Thyroid gland (tissue), 4 donors: Measurements from ENCODE around the gene RAVER2. TPM values are rescaled to one million over a fixed set of nuclear protein-coding genes. Genes with fewer than 3 reads are reported as not detected.
"Not testable (repeated sequence)": the region's sequence is repeated elsewhere in the genome, so short reads cannot be mapped to it uniquely, and the experiment has no call there.

Experiments used
- DNase-seq, 2 donors: peaks; one replicate each; pipeline ENCODE4 v3.0.0-alpha.2; 2019
- H3K27ac ChIP-seq, 3 donors: fragments of 200-600 bp; sonication (generic); 1 replicate in 2 of 3; 2 replicates in 1 of 3; pipeline ENCODE4 v1.5.1; 2016 to 2019; ENCODE audit warnings: mild to moderate bottlenecking in 1 of 3, moderate library complexity in 1 of 3
- H3K27me3 ChIP-seq: fragments of 200-600 bp; sonication (generic); one replicate; pipeline ENCODE4 v1.5.1; 2019
- H3K36me3 ChIP-seq, 2 donors: fragments of 200-600 bp; sonication (generic); one replicate each; pipeline ENCODE4 v1.5.1; 2016 to 2019
- H3K4me1 ChIP-seq, 2 donors: fragments of 200-600 bp; sonication (generic); one replicate each; pipeline ENCODE4 v1.5.1; 2017 to 2019
- H3K4me3 ChIP-seq, 3 donors: fragments of 200-600 bp; sonication (generic); replicated peaks in 1 of 3; 1 replicate in 2 of 3; 2 replicates in 1 of 3; pipeline ENCODE4 v1.5.1; 2016; ENCODE audit warnings: mild to moderate bottlenecking in 1 of 3
- H3K9me3 ChIP-seq: fragments of 200-600 bp; sonication (generic); one replicate; pipeline ENCODE4 v1.5.1; 2017
- POLR2A ChIP-seq, 2 donors: fragments of 450-650 bp; IDR thresholded peaks; one replicate each; pipeline ENCODE4 v1.6.1; 2017; ENCODE audit warnings: antibody characterized with exemption in 2 of 2, mild to moderate bottlenecking in 2 of 2, moderate library complexity in 1 of 2
- WGBS, 2 donors: methylation state at CpG; one replicate each; pipeline ENCODE4 v1.1.5; 2017; 5-methylcytosine and 5-hydroxymethylcytosine counted together
- intact Hi-C: fragments of 100-400 bp; cut with DNase I; formaldehyde crosslinking; loops from one replicate; pipeline ENCODE4 v1.15.1; 2023
- total RNA-seq, 4 donors: library from RNA; depleted of rRNA; stranded (reverse); fragments of >200 nt; gene quantifications; one replicate each; pipeline ENCODE4 v1.2.3, GENCODE V29; 2016
- TF ChIP-seq, protein P1 (sequence below), 6 experiments: fragments of 200-600 bp in 3 of 6; fragments of 450-650 bp in 3 of 6; sonication (generic) in 3 of 6; IDR thresholded peaks; one replicate each; pipeline ENCODE4 v1.5.1; 2016 to 2019; ENCODE audit warnings: antibody characterized with exemption in 6 of 6, mild to moderate bottlenecking in 2 of 6, inconsistent platforms in 1 of 6, moderate library complexity in 1 of 6

The RAVER2 gene
- total RNA-seq, 4 donors from 2014 or later = 12.6 to 13.6 (median 13.2) TPM

DNA sequence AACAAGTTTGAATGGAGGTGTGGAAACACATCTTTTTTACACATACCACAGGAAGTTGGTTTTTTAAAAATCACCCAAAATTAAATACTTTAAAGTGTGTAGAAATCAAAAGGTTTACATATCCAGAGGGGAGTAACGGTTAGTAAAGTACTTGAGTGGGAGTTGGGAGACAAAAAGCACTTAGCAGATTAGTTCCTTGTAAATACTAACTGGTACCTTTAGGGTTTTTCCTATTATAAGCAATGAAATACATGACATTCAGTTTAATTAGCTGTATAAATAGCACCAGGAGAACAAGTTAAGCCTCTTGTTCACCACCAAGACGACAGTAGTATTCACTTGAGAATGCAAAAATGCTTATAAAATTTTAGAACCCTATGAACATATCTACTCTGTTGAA is 23.7 kb upstream of the RAVER2 start:
- TF ChIP-seq POLR2A (IDR thresholded peaks at IDR 0.05) = no peak
- TF ChIP-seq, protein P1, sequence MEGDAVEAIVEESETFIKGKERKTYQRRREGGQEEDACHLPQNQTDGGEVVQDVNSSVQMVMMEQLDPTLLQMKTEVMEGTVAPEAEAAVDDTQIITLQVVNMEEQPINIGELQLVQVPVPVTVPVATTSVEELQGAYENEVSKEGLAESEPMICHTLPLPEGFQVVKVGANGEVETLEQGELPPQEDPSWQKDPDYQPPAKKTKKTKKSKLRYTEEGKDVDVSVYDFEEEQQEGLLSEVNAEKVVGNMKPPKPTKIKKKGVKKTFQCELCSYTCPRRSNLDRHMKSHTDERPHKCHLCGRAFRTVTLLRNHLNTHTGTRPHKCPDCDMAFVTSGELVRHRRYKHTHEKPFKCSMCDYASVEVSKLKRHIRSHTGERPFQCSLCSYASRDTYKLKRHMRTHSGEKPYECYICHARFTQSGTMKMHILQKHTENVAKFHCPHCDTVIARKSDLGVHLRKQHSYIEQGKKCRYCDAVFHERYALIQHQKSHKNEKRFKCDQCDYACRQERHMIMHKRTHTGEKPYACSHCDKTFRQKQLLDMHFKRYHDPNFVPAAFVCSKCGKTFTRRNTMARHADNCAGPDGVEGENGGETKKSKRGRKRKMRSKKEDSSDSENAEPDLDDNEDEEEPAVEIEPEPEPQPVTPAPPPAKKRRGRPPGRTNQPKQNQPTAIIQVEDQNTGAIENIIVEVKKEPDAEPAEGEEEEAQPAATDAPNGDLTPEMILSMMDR (IDR thresholded peaks at IDR 0.05) = no peak
- WGBS, 2 donors = 55 to 66% methylated on average over 2 of the region's 2 CpGs
- Histone ChIP-seq H3K27ac (no peak overlapping the region), H3K36me3 (no peaks in the 10 kb centered on the region), H3K4me1 (no peaks in the 10 kb centered on the region), H3K9me3 (no peaks in the 10 kb centered on the region), H3K4me3 (no peak overlapping the region), H3K27me3 (no peaks in the 10 kb centered on the region)
- intact Hi-C loops = no loop called here
- DNase-seq = no peak

- DNase-seq = no peak
- intact Hi-C loops = no loop called here
- Histone ChIP-seq H3K4me3 (no peak overlapping the region), H3K36me3 (no peaks in the 10 kb centered on the region), H3K4me1 (no peaks in the 10 kb centered on the region), H3K27me3 (no peaks in the 10 kb centered on the region), H3K9me3 (no peaks in the 10 kb centered on the region), H3K27ac (no peak overlapping the region)
- TF ChIP-seq POLR2A (IDR thresholded peaks at IDR 0.05) = no peak
- TF ChIP-seq, protein P1 (IDR thresholded peaks at IDR 0.05) = no peak
- WGBS, 2 donors = 88 to 89% methylated on average over 2 of the region's 2 CpGs
These were observed 23.2 kb upstream of the RAVER2 start for GRCh38 chr1:64721576-64722145.

DNA sequence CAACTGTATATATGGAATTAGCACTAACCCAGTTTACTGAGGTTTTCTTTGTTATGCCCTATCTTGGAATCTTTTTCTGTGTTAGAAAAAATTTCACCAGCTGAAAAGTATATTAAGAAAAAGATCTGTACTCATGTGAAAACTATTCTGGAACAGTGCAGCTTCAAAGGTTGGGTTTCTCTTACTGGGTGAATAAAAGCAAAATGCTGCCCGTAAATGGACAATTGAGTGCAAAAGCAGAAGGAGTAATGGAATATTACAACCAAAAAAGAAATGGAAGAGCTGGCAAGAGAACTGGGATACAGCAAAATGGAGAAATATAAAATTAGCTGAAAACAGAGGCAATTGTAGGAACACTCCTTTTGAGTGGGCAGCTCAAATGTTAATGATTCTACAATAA is 17.0 kb upstream of the RAVER2 start:
- no peak for TF ChIP-seq POLR2A (IDR thresholded peaks at IDR 0.05)
- TF ChIP-seq, protein P1 (IDR thresholded peaks at IDR 0.05) = no peak
- intact Hi-C loops = no loop called here
- whole genome bisulfite sequencing, 2 donors = 88 to 95% methylated on average over 1 of the region's 1 CpG

GRCh38 chr1:64733581-64734286 is 11.1 kb upstream of the RAVER2 start:
- no peaks in the 10 kb centered on the region for H3K4me1 ChIP-seq
- intact Hi-C loops = no loop called here
- no peaks in the 10 kb centered on the region for H3K36me3 ChIP-seq
- TF ChIP-seq, protein P1 (IDR thresholded peaks at IDR 0.05) = no peak
- TF ChIP-seq POLR2A (IDR thresholded peaks at IDR 0.05) = no peak
- 88 to 89% methylated on average over 3 of the region's 3 CpGs for WGBS, 2 donors
- no peak for DNase-seq
- no peaks in the 10 kb centered on the region for H3K9me3 ChIP-seq
- no peaks in the 10 kb centered on the region for H3K27me3 ChIP-seq
- H3K27ac ChIP-seq = no peak overlapping the region
- no peak overlapping the region for H3K4me3 ChIP-seq

More for the DNA sequence above, 17.0 kb upstream of the RAVER2 start:
- H3K4me3 ChIP-seq = no peak overlapping the region
- H3K36me3 ChIP-seq = no peaks in the 10 kb centered on the region
- H3K9me3 ChIP-seq = no peaks in the 10 kb centered on the region
- H3K4me1 ChIP-seq = no peaks in the 10 kb centered on the region
- H3K27ac ChIP-seq = no peak overlapping the region
- H3K27me3 ChIP-seq = no peaks in the 10 kb centered on the region
- no peak for DNase-seq

DNA sequence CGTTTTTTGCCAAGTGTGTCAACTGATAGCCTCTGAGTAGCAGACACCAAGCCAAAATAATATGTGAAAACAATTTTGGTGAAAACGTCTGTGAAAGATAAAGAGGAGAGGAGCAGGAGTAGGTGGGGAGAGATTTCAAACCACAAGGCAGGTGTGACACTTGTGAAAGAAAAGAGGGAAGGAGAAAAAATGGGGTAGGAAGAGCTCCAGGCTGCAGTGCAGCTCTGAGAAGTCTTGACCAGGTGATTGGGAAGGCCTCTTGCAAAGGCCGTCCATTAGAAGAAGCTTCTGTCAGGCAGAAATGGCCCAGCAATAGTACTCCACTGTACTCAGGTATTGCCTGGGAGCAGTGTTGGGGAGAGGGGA is 10.6 kb upstream of the RAVER2 start:
- TF ChIP-seq, protein P1 (IDR thresholded peaks at IDR 0.05) = no peak
- TF ChIP-seq POLR2A (IDR thresholded peaks at IDR 0.05) = no peak
- 79 to 82% methylated on average over 3 of the region's 3 CpGs for WGBS, 2 donors
- no peak overlapping the region for H3K27ac ChIP-seq

GRCh38 chr1:64740687-64741086 is 4.2 kb upstream of the RAVER2 start:
- H3K36me3 ChIP-seq, H3K9me3 ChIP-seq, H3K4me1 ChIP-seq, intact Hi-C loops, DNase-seq, H3K27me3 ChIP-seq, H3K27ac ChIP-seq, H3K4me3 ChIP-seq: not testable (repeated sequence)
- WGBS, 2 donors = 97 to 100% methylated on average over 1 of the region's 1 CpG

More for the DNA sequence above, 10.6 kb upstream of the RAVER2 start:
- H3K36me3 ChIP-seq = no peaks in the 10 kb centered on the region
- H3K4me1 ChIP-seq = no peaks in the 10 kb centered on the region
- intact Hi-C loops = no loop called here
- no peak overlapping the region for H3K4me3 ChIP-seq
- no peak for DNase-seq
- no peaks in the 10 kb centered on the region for H3K9me3 ChIP-seq
- no peaks in the 10 kb centered on the region for H3K27me3 ChIP-seq
